OCI-LY7 (cell line): ENCODE measurements around the gene PLD6. TPM values are rescaled to one million over a fixed set of nuclear protein-coding genes. Genes with fewer than 3 reads are reported as not detected.

Source experiments
- BruUV-seq: library from RNA; stranded (reverse); fragments of 400-500 nt; replicated peaks from 2 replicates; lab custom pipeline; 2021; lab: Mats Ljungman, UMichigan
- CTCF ChIA-PET: fragments of 300-600 bp; sonication (Branson Sonifier 250); formaldehyde crosslinking; loops from one replicate; lab custom pipeline; 2022; ENCODE audit warnings: antibody characterized with exemption; ENCODE audit not compliant: unreplicated experiment; lab: Charles Lee
- POLR2A ChIA-PET: fragments of 300-600 bp; sonication (Branson Sonifier 250); formaldehyde crosslinking; loops from one replicate; lab custom pipeline; 2022; ENCODE audit warnings: antibody characterized with exemption; lab: Charles Lee
- DNase-seq: peaks from one replicate; pipeline ENCODE4 v3.0.0-alpha.2; 2015; ENCODE audit warnings: low spot score
- H2AFZ ChIP-seq: fragments of 200-600 bp; sonication (generic), shearing (Covaris generic); 2 replicates; pipeline ENCODE4 v1.6.1; 2014; ENCODE audit warnings: mild to moderate bottlenecking, antibody characterized with exemption, low read length, moderate library complexity
- H3K27ac ChIP-seq: fragments of 200-600 bp; sonication (generic); 2 replicates; pipeline ENCODE4 v1.5.1; 2014; ENCODE audit warnings: mixed run types, low read depth, mild to moderate bottlenecking, moderate library complexity, low read length, inconsistent platforms; ENCODE audit not compliant: poor library complexity, severe bottlenecking
- H3K36me3 ChIP-seq: fragments of 200-600 bp; sonication (generic); 2 replicates; pipeline ENCODE4 v1.6.1; 2014; ENCODE audit warnings: mild to moderate bottlenecking, antibody characterized with exemption, low read length, moderate library complexity, mixed read lengths; ENCODE audit not compliant: insufficient read depth
- H3K4me1 ChIP-seq: fragments of 200-600 bp; sonication (generic); 2 replicates; pipeline ENCODE4 v1.5.1; 2014; ENCODE audit warnings: mild to moderate bottlenecking, low read length; ENCODE audit not compliant: insufficient read depth, poor library complexity, severe bottlenecking
- H3K4me2 ChIP-seq: fragments of 200-600 bp; sonication (generic); 2 replicates; pipeline ENCODE4 v1.6.1; 2014; ENCODE audit warnings: mild to moderate bottlenecking, low read length
- H3K4me3 ChIP-seq: fragments of 200-600 bp; sonication (generic); 2 replicates; pipeline ENCODE4 v1.5.1; 2014; ENCODE audit warnings: mild to moderate bottlenecking, low read depth, low read length; ENCODE audit not compliant: poor library complexity, severe bottlenecking
- H3K79me2 ChIP-seq: fragments of 200-600 bp; sonication (generic); 2 replicates; pipeline ENCODE4 v1.6.1; 2016; ENCODE audit warnings: low read depth, mild to moderate bottlenecking, low read length, moderate library complexity, mixed read lengths; ENCODE audit not compliant: insufficient read depth
- H3K9me2 ChIP-seq: fragments of 200-600 bp; sonication (generic); 2 replicates; pipeline ENCODE4 v1.6.1; 2016; ENCODE audit warnings: mild to moderate bottlenecking, low read length, mixed read lengths; ENCODE audit not compliant: insufficient read depth
- H3K9me3 ChIP-seq: fragments of 200-600 bp; sonication (generic); 2 replicates; pipeline ENCODE4 v1.6.1; 2014; ENCODE audit warnings: mild to moderate bottlenecking, mixed run types, low read length, mixed read lengths
- H4K20me1 ChIP-seq: fragments of 200-600 bp; sonication (generic); 2 replicates; pipeline ENCODE4 v1.6.1; 2014; ENCODE audit warnings: mild to moderate bottlenecking, antibody characterized with exemption, low read length, moderate library complexity, mixed read lengths; ENCODE audit not compliant: insufficient read depth
- EZH2phosphoT487 ChIP-seq: fragments of 200-600 bp; sonication (generic); IDR thresholded peaks from 2 replicates; pipeline ENCODE4 v1.6.1; 2018; ENCODE audit warnings: low read depth, borderline replicate concordance, mild to moderate bottlenecking, mixed run types, antibody characterized with exemption, low read length, moderate library complexity, mixed read lengths
- intact Hi-C: fragments of 100-400 bp; cut with micrococcal nuclease; formaldehyde crosslinking; loops from one replicate; pipeline ENCODE4 v1.10.0; 2022; ENCODE audit not compliant: unreplicated experiment
- total RNA-seq, 2 experiments: library from RNA; depleted of rRNA in 1 of 2; stranded (reverse); fragments of >200 nt in 1 of 2; shearing (Covaris generic) in 1 of 2; gene quantifications; 2 replicates each; pipeline ENCODE4 v1.2.3, GENCODE V29; 2014 to 2022
- TF ChIP-seq, protein P1 (sequence below): fragments of 200-600 bp; sonication (generic); conservative IDR thresholded peaks from 2 replicates; pipeline ENCODE4 v1.5.1; 2014; ENCODE audit warnings: mild to moderate bottlenecking, antibody characterized with exemption, low read length, moderate library complexity, mixed read lengths

Gene PLD6
- total RNA-seq, 2 experiments from 2014 or later: not detected

DNA sequence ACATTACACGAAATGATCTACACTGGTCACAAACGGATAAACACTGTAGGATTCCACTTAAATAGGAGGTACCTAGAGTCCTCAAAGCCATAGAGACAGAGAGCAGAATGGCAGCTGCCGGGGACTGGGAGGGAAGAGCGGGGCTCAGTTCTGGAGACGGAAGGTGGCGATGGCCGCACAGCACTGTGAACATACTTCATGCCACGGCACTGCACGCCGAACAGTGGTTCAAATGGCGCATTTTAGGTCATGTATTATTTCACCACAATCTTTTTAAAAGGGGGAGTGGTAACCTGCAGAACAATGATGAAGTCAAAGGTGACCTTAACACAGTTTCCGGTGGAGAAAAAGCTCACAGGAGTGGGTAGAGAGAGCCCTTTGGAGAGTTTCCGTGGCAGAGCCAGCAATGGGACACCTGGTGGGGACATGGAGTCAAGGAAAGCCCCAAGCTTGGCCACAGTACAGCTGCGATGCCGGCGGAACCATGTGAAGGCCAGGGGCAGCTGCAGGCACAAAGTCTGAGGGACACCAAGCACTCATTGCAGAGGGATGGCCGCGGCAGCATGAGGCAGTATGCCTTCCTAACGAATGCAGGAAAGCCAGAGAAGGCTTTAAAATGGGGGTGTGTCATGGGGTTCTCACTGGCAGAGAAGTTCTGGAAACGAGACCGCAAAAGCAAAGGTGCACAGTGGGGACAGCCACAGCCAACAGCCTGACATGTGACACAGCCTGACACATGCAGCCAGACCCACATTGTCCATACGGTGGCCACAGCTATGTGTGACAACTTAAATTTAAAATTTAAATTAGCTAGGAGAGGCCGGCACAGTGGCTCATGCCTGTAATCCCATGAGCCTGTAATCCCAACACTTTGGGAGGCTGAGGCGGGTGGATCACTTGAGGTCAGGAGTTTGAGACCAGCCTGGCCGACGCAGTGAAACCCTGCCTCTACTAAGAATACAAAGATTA lies 23.6 kb upstream of the PLD6 start:
- TF ChIP-seq, protein P1, sequence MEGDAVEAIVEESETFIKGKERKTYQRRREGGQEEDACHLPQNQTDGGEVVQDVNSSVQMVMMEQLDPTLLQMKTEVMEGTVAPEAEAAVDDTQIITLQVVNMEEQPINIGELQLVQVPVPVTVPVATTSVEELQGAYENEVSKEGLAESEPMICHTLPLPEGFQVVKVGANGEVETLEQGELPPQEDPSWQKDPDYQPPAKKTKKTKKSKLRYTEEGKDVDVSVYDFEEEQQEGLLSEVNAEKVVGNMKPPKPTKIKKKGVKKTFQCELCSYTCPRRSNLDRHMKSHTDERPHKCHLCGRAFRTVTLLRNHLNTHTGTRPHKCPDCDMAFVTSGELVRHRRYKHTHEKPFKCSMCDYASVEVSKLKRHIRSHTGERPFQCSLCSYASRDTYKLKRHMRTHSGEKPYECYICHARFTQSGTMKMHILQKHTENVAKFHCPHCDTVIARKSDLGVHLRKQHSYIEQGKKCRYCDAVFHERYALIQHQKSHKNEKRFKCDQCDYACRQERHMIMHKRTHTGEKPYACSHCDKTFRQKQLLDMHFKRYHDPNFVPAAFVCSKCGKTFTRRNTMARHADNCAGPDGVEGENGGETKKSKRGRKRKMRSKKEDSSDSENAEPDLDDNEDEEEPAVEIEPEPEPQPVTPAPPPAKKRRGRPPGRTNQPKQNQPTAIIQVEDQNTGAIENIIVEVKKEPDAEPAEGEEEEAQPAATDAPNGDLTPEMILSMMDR: no peak
- TF ChIP-seq EZH2phosphoT487: no peak

GRCh38 chr17:17228521-17229279 lies 22.6 kb upstream of the PLD6 start:
- no TSS peak for BruUV-seq
- Histone ChIP-seq H3K27ac (no peak overlapping the region), H3K79me2 (no peaks in the 10 kb centered on the region), H3K4me3 (no peak overlapping the region), H3K4me1 (no peaks in the 10 kb centered on the region), H2AFZ (no peak overlapping the region), H3K36me3 (peaks cover 50% of the 10 kb centered on the region; the same call in 1 of the 2 replicates), H3K9me3 (no peaks in the 10 kb centered on the region), H3K4me2 (no peak overlapping the region), H3K9me2 (no peaks in the 10 kb centered on the region), H4K20me1 (no peaks in the 10 kb centered on the region; the same call in 1 of the 2 replicates)
- intact Hi-C loops: no loop called here
- ChIA-PET CTCF (no interaction called here), POLR2A (interaction anchor here (0.6 kb wide), 1 partner anchor 42 kb away, joined by 3 read pairs; no protein-coding TSS in a partner anchor)
- no peak for DNase-seq
- TF ChIP-seq, protein P1: no peak
- no peak for TF ChIP-seq EZH2phosphoT487

More for the DNA sequence above, 23.6 kb upstream of the PLD6 start:
- H3K27ac ChIP-seq: no peak overlapping the region
- H3K4me1 ChIP-seq: no peaks in the 10 kb centered on the region
- H3K9me3 ChIP-seq: no peaks in the 10 kb centered on the region
- BruUV-seq: no TSS peak
- ChIA-PET CTCF (no interaction called here), POLR2A (interaction anchor here (0.7 kb wide), 1 partner anchor 71 kb away, joined by 5 read pairs; no protein-coding TSS in a partner anchor)
- H3K36me3 ChIP-seq: peaks cover 42% of the 10 kb centered on the region; the same call in 1 of the 2 replicates
- DNase-seq: no peak
- intact Hi-C loops: no loop called here
- no peaks in the 10 kb centered on the region for H3K79me2 ChIP-seq
- H3K4me3 ChIP-seq: no peak overlapping the region
- no peaks in the 10 kb centered on the region for H3K9me2 ChIP-seq
- no peaks in the 10 kb centered on the region; the same call in 1 of the 2 replicates for H4K20me1 ChIP-seq
- no peak overlapping the region for H3K4me2 ChIP-seq
- H2AFZ ChIP-seq: no peak overlapping the region
